Measurements from ENCODE around the gene CDK16. TPM values are rescaled to one million over a fixed set of nuclear protein-coding genes. Genes with fewer than 3 reads are reported as not detected.
A peak's percentile ranks its signal among the peaks of the same experiment; 100 is the strongest.

CDK16 gene
- total RNA-seq, 1 donor, result 81.6 TPM

DNA sequence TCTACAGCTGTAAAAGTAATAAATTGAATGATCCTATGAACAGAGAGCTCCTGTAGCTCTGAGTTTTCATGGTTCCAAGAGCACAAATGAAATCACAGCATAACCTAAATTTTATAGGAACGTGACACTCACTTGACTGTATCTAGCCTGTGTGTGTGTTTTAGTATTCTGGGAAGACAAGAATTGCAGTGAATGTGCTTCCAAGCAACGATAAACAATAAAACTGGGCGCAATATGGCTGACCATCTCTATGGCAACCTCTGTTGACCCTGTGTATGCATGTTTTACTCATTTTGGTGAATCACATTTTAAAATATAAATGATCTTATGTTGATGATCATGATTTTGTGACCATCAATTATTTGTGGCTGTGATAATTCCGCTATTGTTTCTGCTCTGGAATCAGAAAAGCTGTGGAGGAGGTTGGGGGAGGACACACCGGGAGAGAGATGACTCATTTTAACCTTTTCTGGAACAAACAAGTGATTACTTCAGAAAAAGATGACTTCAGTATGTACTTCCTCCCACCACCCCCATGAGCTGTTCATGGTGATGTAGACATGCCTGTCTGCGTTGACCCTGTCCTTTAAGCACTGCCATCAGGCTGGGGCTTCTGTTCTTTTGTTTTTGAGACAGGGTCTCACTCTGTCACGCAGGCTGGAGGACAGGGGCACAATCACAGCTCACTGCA lies 46.1 kb downstream of the CDK16 start:
- TF ChIP-seq, protein P1, sequence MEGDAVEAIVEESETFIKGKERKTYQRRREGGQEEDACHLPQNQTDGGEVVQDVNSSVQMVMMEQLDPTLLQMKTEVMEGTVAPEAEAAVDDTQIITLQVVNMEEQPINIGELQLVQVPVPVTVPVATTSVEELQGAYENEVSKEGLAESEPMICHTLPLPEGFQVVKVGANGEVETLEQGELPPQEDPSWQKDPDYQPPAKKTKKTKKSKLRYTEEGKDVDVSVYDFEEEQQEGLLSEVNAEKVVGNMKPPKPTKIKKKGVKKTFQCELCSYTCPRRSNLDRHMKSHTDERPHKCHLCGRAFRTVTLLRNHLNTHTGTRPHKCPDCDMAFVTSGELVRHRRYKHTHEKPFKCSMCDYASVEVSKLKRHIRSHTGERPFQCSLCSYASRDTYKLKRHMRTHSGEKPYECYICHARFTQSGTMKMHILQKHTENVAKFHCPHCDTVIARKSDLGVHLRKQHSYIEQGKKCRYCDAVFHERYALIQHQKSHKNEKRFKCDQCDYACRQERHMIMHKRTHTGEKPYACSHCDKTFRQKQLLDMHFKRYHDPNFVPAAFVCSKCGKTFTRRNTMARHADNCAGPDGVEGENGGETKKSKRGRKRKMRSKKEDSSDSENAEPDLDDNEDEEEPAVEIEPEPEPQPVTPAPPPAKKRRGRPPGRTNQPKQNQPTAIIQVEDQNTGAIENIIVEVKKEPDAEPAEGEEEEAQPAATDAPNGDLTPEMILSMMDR (IDR thresholded peaks at IDR 0.05; ENCODE audit: insufficient read depth, low read depth, low read length), result no peak
- H3K4me3 ChIP-seq (ENCODE audit: low read depth, low read length), result no peak overlapping the region
- DNase-seq (ENCODE audit: low read depth), result peak; percentile 47

DNA sequence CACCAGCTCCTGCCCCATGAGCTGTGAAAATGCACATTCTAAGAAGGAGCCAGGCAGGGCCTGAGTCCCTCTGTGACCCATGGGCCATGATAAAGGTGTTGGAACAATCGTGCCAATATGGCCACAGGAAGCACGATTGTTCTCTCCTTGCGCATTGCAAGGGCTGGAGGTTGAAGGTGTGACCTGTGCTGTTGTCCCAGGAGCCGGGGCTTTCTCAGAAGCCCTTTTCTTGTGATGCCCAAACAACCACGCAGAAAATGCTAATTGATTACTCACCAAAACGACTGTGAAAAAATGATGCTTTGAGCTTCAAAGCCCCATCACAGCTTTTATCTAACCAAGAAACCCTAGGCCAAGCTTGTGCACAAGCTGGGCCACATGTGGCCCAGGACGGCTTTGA lies 48.2 kb downstream of the CDK16 start:
- no peak for DNase-seq (ENCODE audit: low read depth)
- no peak overlapping the region for H3K4me3 ChIP-seq (ENCODE audit: low read depth, low read length)
- TF ChIP-seq, protein P1 (IDR thresholded peaks at IDR 0.05; ENCODE audit: insufficient read depth, low read depth, low read length), result no peak

DNA sequence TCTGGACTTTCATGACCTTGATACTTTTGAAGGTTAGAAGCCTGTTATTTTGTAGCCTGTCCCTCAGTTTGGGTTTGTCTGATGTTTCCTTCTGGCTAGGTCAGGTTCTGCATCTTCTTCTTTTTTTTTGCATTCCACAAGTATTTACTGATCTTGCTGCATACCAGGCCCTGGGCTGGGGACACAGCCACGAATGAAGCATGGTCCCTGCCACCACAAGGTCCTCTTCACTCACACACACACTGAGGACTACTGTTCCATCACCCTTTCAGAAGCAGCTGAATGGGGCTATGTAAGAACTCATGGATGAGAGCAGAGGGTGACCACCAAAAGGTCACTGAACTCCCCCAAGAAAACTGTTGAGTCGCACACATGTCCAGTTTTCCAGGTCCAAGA lies 53.5 kb downstream of the CDK16 start:
- TF ChIP-seq, protein P1 (IDR thresholded peaks at IDR 0.05; ENCODE audit: insufficient read depth, low read depth, low read length), result no peak
- no peak for DNase-seq (ENCODE audit: low read depth)
- H3K4me3 ChIP-seq (ENCODE audit: low read depth, low read length), result no peak overlapping the region

DNA sequence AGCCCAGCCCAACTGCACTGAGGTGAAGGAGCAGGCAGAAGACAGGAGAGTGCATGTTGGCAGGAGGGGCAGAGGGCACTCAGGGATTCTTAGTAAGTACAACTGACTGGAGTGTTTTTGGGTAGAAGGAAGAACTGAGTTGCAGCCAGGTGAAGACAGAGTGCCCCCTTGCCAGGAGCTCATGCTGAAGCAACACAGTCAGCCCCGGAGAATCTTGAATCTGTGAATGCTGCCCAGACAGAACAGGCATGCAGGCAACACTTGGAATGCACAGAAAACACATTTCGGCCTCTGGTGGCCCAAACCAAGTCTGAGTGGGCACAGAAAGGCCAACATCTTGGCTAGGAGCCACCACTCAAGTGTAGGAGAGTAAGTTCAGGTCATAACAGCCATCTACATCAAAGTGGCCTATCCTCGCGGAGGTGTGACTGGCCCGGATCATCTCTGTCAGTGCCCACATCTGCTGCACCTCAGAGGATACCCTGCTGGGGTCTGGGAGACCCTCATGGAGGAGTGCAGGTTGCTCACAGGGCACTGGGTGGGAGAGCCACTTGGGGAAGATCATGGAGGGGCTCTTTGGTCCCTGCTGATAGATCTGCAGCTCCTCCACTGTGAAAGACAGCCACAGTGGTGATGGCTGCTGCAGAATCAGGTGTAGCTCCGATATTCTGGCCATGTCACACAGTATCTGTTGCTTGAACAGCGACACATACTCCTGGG lies 54.7 kb downstream of the CDK16 start:
- TF ChIP-seq, protein P1 (IDR thresholded peaks at IDR 0.05; ENCODE audit: insufficient read depth, low read depth, low read length), result no peak
- DNase-seq (ENCODE audit: low read depth), result no peak
- no peak overlapping the region for H3K4me3 ChIP-seq (ENCODE audit: low read depth, low read length)

DNA sequence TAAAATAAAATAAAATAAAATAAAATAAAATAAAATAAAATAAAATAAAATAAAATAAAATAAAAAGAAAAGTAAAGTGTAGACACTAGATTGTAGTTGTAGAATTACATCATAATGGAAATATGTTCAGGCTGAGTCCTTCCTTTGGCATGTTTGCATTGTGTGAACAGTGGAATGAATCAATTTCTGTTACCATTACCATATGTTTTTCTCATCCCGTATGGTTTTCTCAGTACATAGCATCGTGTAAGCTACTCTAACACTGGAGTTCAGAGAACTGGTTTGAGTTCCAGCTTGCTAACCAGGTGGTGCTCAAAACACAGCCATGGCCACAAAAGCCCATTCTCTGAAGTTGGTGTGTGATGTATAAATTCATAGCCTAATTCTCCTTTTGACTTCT lies 60.2 kb downstream of the CDK16 start:
- TF ChIP-seq, protein P1 (IDR thresholded peaks at IDR 0.05; ENCODE audit: insufficient read depth, low read depth, low read length), result no peak
- no peak for DNase-seq (ENCODE audit: low read depth)
- H3K4me3 ChIP-seq (ENCODE audit: low read depth, low read length), result no peak overlapping the region

Other genes starting within 250 kb of the CDK16 start
- gene RGN, start 140.2 kb upstream of the CDK16 start, total RNA-seq, result 3.5 and 6.5 TPM in 2 replicates
- 55.3 and 83.1 TPM in 2 replicates for gene NDUFB11, start 74.0 kb upstream of the CDK16 start, total RNA-seq
- gene RBM10, start 73.5 kb upstream of the CDK16 start, total RNA-seq, result 39.6 and 49.2 TPM in 2 replicates
- gene UBA1, start 24.9 kb upstream of the CDK16 start, total RNA-seq, result 189 and 212 TPM in 2 replicates
- 47.0 and 48.4 TPM in 2 replicates for gene USP11, start 14.3 kb downstream of the CDK16 start, total RNA-seq
- gene ZNF157, start 151.9 kb downstream of the CDK16 start, total RNA-seq, result under 0.01 TPM in 2 replicates